HG03439 (cell line): ENCODE measurements around the gene MAZ.
"Not testable (repeated sequence)": the region's sequence is repeated elsewhere in the genome, so short reads cannot be mapped to it uniquely, and the experiment has no call there.

Source experiments
- ATAC-seq: cut with Tn5 transposase; IDR thresholded peaks from one replicate; pipeline ENCODE4 v1.9.1; 2021; ENCODE audit warnings: mild to moderate bottlenecking, moderate library complexity; ENCODE audit not compliant: unreplicated experiment

MAZ gene

DNA sequence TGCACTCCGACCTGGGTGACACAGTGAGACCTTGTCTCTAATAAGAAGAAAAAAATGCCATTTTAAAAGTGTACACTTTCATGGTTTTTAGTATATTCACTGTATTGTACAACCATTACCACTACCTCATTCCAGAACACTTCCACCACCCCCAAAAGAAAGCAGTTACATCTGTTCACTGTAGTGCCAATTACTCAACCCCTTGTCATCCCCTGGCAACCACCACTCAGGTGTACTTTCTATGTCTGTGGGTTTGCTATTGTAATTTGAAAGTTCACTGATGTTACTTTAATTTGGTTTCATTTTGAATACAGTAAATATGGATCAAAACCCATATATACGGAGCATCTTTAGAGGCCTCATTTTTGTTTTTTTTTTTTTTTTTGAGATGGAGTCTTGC lies 22.2 kb upstream of the MAZ start:
- no peak for ATAC-seq

DNA sequence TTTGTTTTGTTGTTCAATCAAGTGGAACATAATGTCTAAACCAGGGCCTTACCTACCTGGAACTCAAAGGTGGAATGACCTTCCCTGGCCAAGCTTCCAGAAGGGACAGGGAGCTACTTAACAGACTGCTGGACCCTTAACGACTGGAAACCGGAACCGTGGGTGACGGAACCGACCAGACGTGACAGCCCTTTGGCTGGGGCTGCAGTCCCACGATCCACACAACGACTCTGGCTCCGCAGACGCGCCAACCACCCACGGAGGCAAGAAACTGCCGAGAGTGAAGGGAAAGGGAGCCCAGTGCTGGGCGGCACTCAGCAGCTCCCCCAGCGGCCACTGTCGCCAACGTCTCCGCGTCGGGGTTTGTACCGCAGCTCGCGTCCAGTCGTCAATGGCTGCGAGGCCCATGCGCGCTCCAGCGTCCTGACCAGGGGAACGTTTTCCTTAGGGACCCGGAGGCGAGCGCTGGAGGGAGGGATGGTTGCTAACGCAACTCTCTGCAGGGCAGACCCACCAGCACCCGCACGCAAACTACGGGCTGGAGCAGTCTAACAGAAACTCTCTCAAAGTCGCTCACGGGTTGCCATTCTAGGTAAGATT lies 21.3 kb upstream of the MAZ start:
- no peak for ATAC-seq

DNA sequence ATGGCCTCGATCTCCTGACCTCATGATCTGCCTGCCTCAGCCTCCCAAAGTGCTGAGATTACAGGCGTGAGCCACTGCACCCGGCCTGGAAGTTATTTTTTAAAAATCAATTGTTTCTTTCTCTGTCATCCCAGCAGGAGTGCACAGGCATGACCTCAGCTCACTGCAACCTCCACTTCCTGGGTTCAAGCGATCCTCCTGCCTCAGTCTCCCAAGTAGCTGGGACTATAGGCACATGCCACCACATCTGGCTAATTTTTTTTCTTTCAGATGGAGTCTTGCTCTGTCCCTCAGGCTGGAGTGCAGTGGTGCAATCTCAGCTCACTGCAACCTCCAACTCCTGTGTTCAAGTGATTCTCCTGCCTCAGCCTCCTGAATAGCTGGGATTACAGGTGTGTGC lies 19.2 kb upstream of the MAZ start:
- not testable (repeated sequence) for ATAC-seq

DNA sequence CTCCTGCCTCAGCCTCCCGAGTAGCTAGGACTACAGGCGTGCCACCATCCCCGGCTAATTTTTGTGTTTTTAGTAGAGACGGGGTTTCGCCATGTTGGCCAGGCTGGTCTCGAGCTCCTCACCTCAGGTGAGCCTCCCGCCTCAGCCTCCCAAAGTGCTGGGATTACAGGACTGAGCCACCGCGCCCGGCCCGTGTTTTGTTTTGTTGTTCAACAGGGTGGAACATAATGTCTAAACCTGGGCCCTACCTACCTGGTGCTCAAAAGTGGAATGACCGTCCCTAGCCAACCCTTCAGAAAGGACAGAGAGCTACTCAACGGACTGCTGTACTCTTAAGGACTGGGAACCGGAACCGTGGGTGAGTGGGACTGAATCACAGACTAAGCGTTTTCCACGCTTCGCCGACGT lies 16.6 kb upstream of the MAZ start:
- ATAC-seq: no peak

DNA sequence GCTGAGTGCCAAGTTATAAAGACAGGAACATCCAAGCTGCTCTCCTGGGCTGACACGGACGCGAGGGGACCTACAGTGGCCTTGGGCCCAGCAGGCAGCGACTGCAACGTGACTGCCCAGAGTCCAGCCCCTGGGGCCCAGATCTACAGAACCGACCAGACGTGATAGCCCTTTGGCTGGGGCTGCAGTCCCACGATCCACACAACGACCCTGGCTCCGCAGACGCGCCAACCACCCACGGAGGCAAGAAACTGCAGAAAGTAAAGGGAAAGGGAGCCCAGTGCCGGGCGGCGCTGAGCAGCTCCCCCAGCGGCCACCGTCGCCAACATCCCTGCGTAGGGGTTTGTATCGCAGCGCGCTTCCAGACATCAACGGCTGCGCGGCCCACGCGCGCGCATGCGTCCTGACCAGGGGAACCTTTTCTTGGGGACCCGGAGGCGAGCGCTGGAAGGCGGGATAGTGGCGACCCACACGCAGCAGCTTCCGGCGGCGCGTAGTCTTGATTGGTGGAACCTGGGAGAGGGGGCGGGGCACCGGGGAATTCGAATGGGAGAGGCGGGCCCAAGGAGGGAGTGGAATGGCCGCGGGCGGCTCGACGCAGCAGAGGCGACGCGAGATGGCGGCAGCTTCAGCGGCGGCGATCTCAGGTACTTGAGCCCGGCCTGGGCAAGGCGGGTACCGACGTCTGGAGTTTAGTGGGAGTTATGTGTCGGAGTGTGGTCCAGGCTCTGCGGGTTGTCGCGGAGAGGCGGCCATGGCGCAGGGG lies 16.0 kb upstream of the MAZ start, which contains the start of gene KIF22:
TSS of gene KIF22 (plus strand) at position 569 of the 766 bp plus-strand sequence. CDS start at position 578, 9 bp downstream.
- peak; percentile 91 for ATAC-seq

DNA sequence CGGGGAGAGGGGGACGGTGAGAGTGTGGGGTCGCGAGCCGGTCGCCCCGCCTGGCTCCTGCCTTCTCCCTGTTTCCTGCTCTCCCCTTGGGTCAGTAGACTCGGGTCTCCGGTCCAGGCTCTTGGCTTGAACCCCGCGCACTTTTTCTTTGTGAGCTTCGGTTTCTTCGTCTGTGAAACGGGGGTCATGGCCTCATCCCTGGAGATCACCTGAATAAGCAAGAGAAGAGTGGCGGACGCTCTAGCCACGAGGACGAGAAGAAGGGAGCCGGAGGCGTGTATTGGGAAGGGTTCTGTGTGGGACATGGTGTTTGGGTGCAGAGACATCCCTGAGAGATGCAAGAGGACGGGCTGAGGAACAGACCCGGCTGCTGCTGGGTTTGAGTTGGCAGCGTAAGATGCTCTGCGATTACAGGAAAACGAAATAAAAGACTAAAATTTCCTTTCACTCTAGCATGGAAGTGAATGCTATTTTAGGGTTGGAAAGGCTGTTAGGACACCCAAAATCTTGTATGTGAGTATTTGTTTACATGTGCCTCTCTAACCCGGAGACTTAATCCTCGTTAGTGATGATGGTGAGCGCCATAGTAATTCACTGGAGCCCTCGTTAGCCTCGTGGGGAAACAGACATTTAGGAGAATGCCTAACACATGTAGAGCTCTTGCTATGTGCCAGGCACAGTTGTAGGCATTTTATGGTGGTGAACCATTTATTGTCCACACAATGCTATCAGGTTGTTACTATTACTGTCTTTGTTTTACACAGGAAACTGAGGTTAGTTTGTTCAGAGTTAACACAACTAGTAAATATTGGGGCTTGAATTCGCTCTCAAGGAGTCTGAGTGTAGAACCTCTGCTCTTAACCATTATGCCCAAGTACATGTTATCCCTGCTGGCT lies 15.1 kb upstream of the MAZ start:
- peak; percentile 4 for ATAC-seq

DNA sequence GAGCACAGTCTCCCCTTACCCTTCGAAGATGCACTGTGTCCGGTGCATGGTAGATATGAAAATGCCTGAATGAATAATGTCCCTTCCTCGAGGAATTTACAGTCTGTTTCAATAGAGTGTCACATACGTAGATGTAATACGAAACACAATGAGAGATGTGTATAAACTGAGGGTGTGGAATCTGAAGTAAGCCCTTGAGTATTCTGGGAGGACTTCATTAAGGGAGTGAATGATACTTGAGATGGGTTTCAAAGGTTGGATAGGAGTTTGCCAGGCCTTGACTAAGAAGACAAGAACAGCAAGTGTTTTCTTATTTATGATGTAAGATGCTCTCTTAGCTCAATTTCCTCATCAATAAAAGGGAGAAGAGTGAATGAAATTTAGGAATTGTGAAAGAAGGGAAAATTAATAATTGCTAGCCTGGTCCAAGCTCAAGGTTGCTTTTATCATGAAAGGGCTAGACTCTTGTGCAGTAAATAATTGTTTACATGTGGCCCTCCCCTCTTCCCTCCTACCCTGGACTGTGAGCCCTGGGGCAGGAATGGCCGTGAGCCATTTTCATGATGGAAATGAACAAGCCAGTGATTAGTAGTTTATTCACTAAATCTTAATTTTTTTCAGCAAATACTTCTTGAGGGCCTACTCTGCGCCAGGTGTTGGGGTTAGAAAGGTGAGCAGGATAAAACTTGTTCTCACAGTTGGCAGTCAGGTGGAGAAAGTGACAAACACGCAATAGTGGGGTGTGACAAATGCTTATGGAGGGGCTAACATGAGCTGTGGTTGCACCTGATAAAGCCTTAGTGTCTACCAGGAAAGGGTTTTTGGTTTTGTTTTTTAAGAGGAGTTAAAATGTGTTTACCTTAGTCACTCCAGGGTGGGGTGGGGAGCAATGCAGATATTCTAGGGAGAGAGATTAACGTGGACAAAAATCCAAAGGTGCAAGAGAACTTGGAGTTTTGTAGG lies 14.2 kb upstream of the MAZ start:
- no peak for ATAC-seq

DNA sequence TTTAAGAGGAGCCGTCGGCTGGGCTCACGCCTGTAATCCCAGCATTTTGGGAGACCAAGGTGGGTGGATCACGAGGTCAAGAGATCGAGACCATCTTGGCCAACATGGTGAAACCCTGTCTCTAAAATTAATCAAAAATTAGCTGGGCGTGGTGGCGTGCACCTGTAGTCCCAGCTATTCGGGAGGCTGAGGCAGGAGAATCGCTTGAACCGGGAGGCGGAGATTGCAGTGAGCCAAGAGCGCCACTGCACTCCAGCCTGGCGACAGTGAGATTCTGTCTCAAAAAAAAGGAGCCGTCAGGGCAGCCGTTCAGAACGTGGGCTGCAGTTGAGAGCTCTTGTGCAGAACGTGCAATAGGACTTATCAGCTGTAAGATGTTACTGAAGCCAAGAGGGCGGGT lies 13.2 kb upstream of the MAZ start:
- ATAC-seq: not testable (repeated sequence)

DNA sequence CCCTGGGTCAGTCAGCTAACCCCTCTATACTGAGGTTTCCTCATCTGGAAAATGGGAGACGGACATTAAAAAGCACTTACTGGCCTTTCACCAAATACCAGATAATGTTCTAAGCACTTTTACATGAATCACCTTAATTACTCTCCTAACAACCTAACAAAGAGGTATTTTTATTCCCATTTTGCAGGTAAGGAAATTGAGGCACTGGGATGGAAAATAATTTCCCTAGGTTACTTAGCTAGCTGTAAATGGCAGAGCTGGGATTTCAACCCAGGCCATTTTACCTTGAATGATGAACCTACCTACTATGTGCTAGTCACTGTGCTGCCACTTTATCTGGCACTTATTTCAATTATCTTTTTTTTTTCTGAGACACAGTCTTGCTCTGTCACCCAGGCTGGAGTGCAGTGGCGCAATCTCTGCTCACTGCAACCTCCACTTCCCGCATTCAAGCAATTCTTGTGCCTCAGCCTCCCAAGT lies 12.1 kb upstream of the MAZ start:
- no peak for ATAC-seq

DNA sequence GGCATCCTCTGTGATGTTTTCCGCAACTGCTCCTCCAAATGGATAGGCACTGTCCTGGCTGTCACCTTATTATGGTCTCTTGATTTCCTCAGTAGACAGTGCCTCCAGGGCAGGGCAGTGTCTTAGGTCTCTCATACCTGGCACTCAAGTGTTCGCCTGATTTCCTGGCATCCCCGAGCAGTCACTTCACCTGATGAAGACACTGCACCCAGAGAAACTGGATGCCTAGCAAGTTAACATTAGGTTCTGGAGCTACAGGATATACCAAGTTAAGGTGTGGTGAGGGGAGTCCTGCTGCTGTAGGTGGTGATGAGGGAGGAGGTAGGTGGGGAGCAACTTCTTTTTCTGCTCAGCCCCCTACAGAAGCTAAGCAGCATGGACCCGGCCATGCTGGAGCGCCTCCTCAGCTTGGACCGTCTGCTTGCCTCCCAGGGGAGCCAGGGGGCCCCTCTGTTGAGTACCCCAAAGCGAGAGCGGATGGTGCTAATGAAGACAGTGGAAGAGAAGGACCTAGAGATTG lies 3.9 kb upstream of the MAZ start:
- ATAC-seq: no peak

DNA sequence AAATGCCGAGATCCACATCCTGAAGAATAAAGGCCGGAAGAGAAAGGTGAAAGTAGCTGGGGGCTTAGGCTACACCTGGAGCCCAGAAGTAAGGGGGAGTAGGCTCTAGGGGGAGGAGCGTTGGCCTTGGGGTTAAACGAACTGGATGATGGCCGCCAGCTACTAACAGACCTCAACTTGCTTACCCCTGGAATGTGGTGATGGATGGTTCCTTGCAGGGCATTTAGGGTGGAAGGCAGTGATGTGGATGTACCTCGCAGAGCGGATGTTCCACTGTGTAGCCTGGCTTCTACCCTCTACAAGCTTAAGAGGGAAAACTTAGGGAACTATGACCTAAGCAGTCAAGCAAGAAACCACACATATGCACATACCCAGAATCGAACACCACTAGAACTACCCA lies 2.3 kb upstream of the MAZ start:
- no peak for ATAC-seq

DNA sequence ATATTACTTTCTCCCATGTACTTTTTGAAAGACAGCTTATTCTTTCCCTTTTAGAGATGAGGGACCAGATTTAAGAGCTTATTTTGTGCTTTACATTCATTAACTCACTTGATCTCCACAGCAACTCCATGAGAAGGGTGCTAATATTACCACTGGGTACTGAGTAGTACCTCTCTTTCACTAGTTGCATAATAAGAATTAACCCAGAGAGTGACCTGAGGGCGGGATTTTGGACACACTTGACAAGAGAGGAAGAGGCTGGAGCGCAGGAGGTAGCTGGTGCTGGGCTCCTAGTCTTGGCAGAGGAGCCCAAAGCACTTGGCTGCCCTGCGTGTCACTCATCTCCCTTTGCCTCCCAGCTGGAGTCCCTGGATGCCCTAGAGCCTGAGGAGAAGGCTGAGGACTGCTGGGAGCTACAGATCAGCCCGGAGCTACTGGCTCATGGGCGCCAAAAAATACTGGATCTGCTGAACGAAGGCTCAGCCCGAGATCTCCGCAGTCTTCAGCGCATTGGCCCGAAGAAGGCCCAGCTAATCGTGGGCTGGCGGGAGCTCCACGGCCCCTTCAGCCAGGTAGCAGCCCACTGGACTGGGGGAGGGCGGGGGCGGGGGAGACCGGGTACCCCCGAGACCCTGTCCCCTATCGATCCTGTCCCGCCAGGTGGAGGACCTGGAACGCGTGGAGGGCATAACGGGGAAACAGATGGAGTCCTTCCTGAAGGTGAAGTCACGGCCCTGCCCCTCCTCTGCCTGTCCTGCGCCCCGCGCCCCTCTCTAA lies 1.7 kb upstream of the MAZ start:
- no peak for ATAC-seq

DNA sequence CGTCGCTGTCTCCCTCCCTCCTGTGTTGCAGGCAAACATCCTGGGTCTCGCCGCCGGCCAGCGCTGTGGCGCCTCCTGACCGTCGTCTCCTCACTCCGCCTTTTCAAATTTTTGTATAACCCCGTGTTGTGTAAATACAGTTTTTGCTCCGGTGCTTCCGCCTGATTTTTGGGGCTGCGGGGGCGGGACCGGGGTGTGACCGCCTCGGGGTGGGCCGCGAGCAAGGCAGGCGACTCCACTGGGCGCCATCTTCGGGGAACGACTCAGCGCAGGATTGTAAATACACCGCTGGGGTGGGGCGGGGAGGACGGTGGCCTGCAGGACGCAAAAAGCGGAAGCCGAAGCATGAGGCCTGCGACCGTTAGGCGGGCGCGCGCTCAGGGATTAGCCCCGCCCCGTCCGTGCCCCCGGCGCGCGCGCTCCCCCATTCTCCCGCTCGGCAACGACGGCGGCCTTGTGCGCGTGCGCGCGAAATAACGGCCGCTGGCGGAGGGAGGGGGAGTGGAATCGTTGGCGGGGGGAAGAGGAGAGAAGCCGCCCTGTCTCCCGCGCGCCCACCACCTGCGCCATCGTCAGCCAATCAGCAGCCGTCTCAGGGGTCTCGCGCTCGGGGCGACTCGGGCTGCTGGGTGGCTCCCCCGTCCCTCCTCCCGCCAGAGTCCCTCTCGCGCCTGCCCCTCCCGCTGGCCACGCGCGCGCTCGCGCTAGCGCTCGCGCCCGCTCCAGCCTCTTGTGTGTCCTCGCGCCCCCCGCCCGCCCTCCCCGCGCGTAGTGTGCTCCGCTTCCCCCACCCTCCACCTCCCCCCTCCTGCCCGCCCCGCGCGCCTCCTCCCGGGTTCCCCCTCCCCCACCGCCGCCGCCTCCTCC lies 864 bp upstream of the MAZ start:
- peak; percentile 56 for ATAC-seq

DNA sequence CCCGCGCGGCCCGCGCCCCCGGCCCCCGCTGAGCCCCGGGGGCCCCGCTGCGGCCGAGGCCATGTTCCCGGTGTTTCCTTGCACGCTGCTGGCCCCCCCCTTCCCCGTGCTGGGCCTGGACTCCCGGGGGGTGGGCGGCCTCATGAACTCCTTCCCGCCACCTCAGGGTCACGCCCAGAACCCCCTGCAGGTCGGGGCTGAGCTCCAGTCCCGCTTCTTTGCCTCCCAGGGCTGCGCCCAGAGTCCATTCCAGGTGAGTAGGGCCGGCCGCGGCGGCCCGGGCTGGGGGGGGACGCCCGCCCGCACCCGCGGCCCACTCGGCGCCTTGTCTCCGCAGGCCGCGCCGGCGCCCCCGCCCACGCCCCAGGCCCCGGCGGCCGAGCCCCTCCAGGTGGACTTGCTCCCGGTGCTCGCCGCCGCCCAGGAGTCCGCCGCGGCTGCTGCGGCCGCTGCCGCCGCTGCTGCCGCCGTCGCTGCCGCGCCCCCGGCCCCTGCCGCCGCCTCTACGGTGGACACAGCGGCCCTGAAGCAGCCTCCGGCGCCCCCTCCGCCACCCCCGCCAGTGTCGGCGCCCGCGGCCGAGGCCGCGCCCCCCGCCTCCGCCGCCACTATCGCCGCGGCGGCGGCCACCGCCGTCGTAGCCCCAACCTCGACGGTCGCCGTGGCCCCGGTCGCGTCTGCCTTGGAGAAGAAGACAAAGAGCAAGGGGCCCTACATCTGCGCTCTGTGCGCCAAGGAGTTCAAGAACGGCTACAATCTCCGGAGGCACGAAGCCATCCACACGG lies 504 bp downstream of the MAZ start:
- ATAC-seq: peak; percentile 0

DNA sequence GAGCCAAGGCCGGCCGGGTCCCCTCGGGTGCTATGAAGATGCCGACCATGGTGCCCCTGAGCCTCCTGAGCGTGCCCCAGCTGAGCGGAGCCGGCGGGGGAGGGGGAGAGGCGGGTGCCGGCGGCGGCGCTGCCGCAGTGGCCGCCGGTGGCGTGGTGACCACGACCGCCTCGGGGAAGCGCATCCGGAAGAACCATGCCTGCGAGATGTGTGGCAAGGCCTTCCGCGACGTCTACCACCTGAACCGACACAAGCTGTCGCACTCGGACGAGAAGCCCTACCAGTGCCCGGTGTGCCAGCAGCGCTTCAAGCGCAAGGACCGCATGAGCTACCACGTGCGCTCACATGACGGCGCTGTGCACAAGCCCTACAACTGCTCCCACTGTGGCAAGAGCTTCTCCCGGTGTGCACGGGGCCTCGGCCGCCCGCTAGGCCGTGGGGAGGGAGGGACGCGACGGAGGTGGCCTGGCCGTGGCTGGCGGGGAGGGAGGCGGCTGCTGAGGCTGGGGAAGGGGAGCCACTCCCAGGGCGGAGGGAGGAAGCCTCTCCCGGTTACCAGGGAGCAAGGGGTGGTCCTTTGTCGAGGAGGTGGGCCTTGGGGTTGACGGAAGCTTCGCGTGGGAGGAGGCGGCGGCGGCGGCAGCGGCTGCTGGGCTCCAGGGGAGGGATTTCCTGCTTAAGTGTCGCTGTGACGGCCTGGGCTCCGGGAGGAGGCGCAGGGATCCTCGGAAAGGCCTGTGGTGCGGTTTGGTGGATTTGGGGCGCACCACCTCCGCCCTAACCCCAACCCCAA lies 1.3 kb downstream of the MAZ start:
- peak; percentile 31 for ATAC-seq

DNA sequence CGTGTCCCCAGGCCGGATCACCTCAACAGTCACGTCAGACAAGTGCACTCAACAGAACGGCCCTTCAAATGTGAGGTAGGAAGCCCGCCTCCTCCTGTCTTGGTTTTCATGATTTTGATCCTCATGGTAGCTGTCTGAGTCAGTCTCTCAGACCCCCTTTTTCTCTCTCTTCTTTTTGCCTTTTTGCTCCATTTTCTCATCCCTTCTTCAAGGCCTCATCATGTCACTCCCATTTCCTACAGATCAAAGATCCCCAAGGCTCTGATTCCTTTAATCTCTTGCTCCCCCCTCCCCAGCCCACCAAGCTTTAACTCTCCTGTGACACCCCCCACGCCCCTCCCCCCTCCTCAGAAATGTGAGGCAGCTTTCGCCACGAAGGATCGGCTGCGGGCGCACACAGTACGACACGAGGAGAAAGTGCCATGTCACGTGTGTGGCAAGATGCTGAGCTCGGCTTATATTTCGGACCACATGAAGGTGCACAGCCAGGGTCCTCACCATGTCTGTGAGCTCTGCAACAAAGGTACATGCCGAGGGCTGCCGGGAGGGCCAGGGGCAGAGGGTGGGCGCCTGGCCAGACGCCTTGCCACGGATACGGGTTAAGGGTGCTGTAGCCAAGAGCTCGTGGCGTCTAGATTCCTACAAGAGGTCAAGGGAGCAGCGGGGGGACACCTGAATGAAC lies 2.0 kb downstream of the MAZ start:
- no peak for ATAC-seq
